Fibroblast of villous mesenchyme (primary cell): ENCODE measurements around the gene FAM229A. TPM values are rescaled to one million over a fixed set of nuclear protein-coding genes. Genes with fewer than 3 reads are reported as not detected.

ENCODE experiments used
- DNase-seq: peaks from one replicate; pipeline ENCODE4 v3.0.0-alpha.2; 2010; ENCODE audit warnings: low read depth
- H3K4me3 ChIP-seq: 2 replicates; pipeline ENCODE4 v1.5.1; 2011; ENCODE audit warnings: low read depth, mild to moderate bottlenecking, low read length
- CTCF ChIP-seq: IDR thresholded peaks from 2 replicates; pipeline ENCODE4 v1.5.1; 2012; ENCODE audit warnings: low read depth, mild to moderate bottlenecking, low read length; ENCODE audit not compliant: insufficient read depth
- total RNA-seq: library from RNA; depleted of rRNA; stranded (reverse); fragments of >200 nt; gene quantifications from 2 replicates; pipeline ENCODE4 v1.2.3, GENCODE V29; 2012

Gene FAM229A
- total RNA-seq, 1 donor = 1.3 TPM

- TF ChIP-seq CTCF = no peak
- no peak for DNase-seq
- H3K4me3 ChIP-seq = no peak overlapping the region
These were observed 50.4 kb downstream of the FAM229A start for GRCh38 chr1:32311709-32312393.

Other genes with a start within 250 kb of the FAM229A start
- gene TXLNA, start 182.8 kb downstream of the FAM229A start, total RNA-seq = 105 and 128 TPM in 2 replicates
- gene CCDC28B, start 161.9 kb downstream of the FAM229A start, total RNA-seq = 22.5 and 30.3 TPM in 2 replicates
- 0.86 and 2.3 TPM in 2 replicates for gene IQCC, start 156.8 kb downstream of the FAM229A start, total RNA-seq
- gene DCDC2B, start 153.4 kb downstream of the FAM229A start, total RNA-seq = not detected in 2 replicates
- gene TMEM234, start 140.1 kb downstream of the FAM229A start, total RNA-seq = 21.6 and 23.8 TPM in 2 replicates
- gene EIF3I, start 140.1 kb downstream of the FAM229A start, total RNA-seq = 264 and 280 TPM in 2 replicates
- gene FAM167B, start 115.3 kb downstream of the FAM229A start, total RNA-seq = 0.97 and 5.2 TPM in 2 replicates
- 0.43 TPM in 1 of 2 replicates, not detected in the other for gene LCK, start 111.2 kb downstream of the FAM229A start, total RNA-seq
- 67.6 and 95.0 TPM in 2 replicates for gene HDAC1, start 70.4 kb downstream of the FAM229A start, total RNA-seq
- 30.9 and 32.4 TPM in 2 replicates for gene MARCKSL1, start 26.3 kb downstream of the FAM229A start, total RNA-seq
- gene TSSK3, start 54 bp upstream of the FAM229A start, total RNA-seq = 0.86 and 0.97 TPM in 2 replicates
- gene BSDC1, start 32.0 kb upstream of the FAM229A start, total RNA-seq = 58.3 and 76.4 TPM in 2 replicates
- not detected in 2 replicates for gene ZBTB8B, start 102.6 kb upstream of the FAM229A start, total RNA-seq
- 5.2 and 5.6 TPM in 2 replicates for gene ZBTB8A, start 176.9 kb upstream of the FAM229A start, total RNA-seq